ENCODE results near the gene GTF3C4.

Gene GTF3C4

GRCh38 chr9:132726576-132727130 is 56.4 kb downstream of the GTF3C4 start:
- Histone ChIP-seq H3K36me3 (ENCODE audit: insufficient read depth, low read length) (no peaks in the 10 kb centered on the region), H3K9me3 (ENCODE audit: low read depth, low read length) (no peaks in the 10 kb centered on the region), H3K4me3 (no peak overlapping the region), H3K9ac (ENCODE audit: insufficient read length) (no peak overlapping the region), H3K27ac (no peak overlapping the region)
- no peak for TF ChIP-seq FOXP2 (optimal IDR thresholded peaks at IDR 0.05; ENCODE audit: control extremely low read depth, extremely low read length, insufficient read depth)
- no peak for TF ChIP-seq EZH2 (IDR thresholded peaks at IDR 0.05)
- TF ChIP-seq POLR2AphosphoS5 (IDR thresholded peaks at IDR 0.05; ENCODE audit: borderline replicate concordance, low read depth, low read length): no peak
- DNase-seq (ENCODE audit: low read depth, low spot score): no peak

GRCh38 chr9:132728071-132728470 is 57.8 kb downstream of the GTF3C4 start:
- Histone ChIP-seq H3K4me3 (no peak overlapping the region), H3K36me3 (ENCODE audit: insufficient read depth, low read length) (no peaks in the 10 kb centered on the region), H3K9ac (ENCODE audit: insufficient read length) (no peak overlapping the region), H3K27ac (no peak overlapping the region), H3K9me3 (ENCODE audit: low read depth, low read length) (no peaks in the 10 kb centered on the region)
- DNase-seq (ENCODE audit: low read depth, low spot score): no peak
- TF ChIP-seq FOXP2 (optimal IDR thresholded peaks at IDR 0.05; ENCODE audit: control extremely low read depth, extremely low read length, insufficient read depth): no peak
- no peak for TF ChIP-seq EZH2 (IDR thresholded peaks at IDR 0.05)
- no peak for TF ChIP-seq POLR2AphosphoS5 (IDR thresholded peaks at IDR 0.05; ENCODE audit: borderline replicate concordance, low read depth, low read length)

GRCh38 chr9:132728497-132728896 is 58.2 kb downstream of the GTF3C4 start:
- Histone ChIP-seq H3K27ac (no peak overlapping the region), H3K36me3 (ENCODE audit: insufficient read depth, low read length) (no peaks in the 10 kb centered on the region), H3K9ac (ENCODE audit: insufficient read length) (no peak overlapping the region), H3K4me3 (no peak overlapping the region), H3K9me3 (ENCODE audit: low read depth, low read length) (no peaks in the 10 kb centered on the region)
- DNase-seq (ENCODE audit: low read depth, low spot score): no peak
- no peak for TF ChIP-seq FOXP2 (optimal IDR thresholded peaks at IDR 0.05; ENCODE audit: control extremely low read depth, extremely low read length, insufficient read depth)
- TF ChIP-seq POLR2AphosphoS5 (IDR thresholded peaks at IDR 0.05; ENCODE audit: borderline replicate concordance, low read depth, low read length): no peak
- no peak for TF ChIP-seq EZH2 (IDR thresholded peaks at IDR 0.05)

GRCh38 chr9:132729235-132729890 is 59.1 kb downstream of the GTF3C4 start:
- no peak for DNase-seq (ENCODE audit: low read depth, low spot score)
- H3K4me3 ChIP-seq: no peak overlapping the region
- H3K27ac ChIP-seq: no peak overlapping the region
- TF ChIP-seq FOXP2 (optimal IDR thresholded peaks at IDR 0.05; ENCODE audit: control extremely low read depth, extremely low read length, insufficient read depth): no peak
- TF ChIP-seq POLR2AphosphoS5 (IDR thresholded peaks at IDR 0.05; ENCODE audit: borderline replicate concordance, low read depth, low read length): no peak
- TF ChIP-seq EZH2 (IDR thresholded peaks at IDR 0.05): no peak
- no peaks in the 10 kb centered on the region for H3K9me3 ChIP-seq (ENCODE audit: low read depth, low read length)
- no peak overlapping the region for H3K9ac ChIP-seq (ENCODE audit: insufficient read length)
- H3K36me3 ChIP-seq (ENCODE audit: insufficient read depth, low read length): no peaks in the 10 kb centered on the region

- H3K9ac ChIP-seq (ENCODE audit: insufficient read length): no peak overlapping the region
- H3K9me3 ChIP-seq (ENCODE audit: low read depth, low read length): no peaks in the 10 kb centered on the region
- no peak overlapping the region for H3K4me3 ChIP-seq
- no peak for DNase-seq (ENCODE audit: low read depth, low spot score)
- H3K27ac ChIP-seq: no peak overlapping the region
- TF ChIP-seq FOXP2 (optimal IDR thresholded peaks at IDR 0.05; ENCODE audit: control extremely low read depth, extremely low read length, insufficient read depth) (no peak), POLR2AphosphoS5 (IDR thresholded peaks at IDR 0.05; ENCODE audit: borderline replicate concordance, low read depth, low read length) (no peak), EZH2 (IDR thresholded peaks at IDR 0.05) (no peak)
- no peaks in the 10 kb centered on the region for H3K36me3 ChIP-seq (ENCODE audit: insufficient read depth, low read length)
These were observed 60.1 kb downstream of the GTF3C4 start for GRCh38 chr9:132730054-132731033.

GRCh38 chr9:132731230-132731629 is 61.0 kb downstream of the GTF3C4 start:
- no peaks in the 10 kb centered on the region for H3K9me3 ChIP-seq (ENCODE audit: low read depth, low read length)
- no peak overlapping the region for H3K4me3 ChIP-seq
- no peak overlapping the region for H3K9ac ChIP-seq (ENCODE audit: insufficient read length)
- DNase-seq (ENCODE audit: low read depth, low spot score): no peak
- no peak for TF ChIP-seq FOXP2 (optimal IDR thresholded peaks at IDR 0.05; ENCODE audit: control extremely low read depth, extremely low read length, insufficient read depth)
- TF ChIP-seq POLR2AphosphoS5 (IDR thresholded peaks at IDR 0.05; ENCODE audit: borderline replicate concordance, low read depth, low read length): no peak
- no peak for TF ChIP-seq EZH2 (IDR thresholded peaks at IDR 0.05)
- H3K27ac ChIP-seq: no peak overlapping the region
- no peaks in the 10 kb centered on the region for H3K36me3 ChIP-seq (ENCODE audit: insufficient read depth, low read length)

- no peak for TF ChIP-seq EZH2 (IDR thresholded peaks at IDR 0.05)
- TF ChIP-seq POLR2AphosphoS5 (IDR thresholded peaks at IDR 0.05; ENCODE audit: borderline replicate concordance, low read depth, low read length): no peak
- no peak for TF ChIP-seq FOXP2 (optimal IDR thresholded peaks at IDR 0.05; ENCODE audit: control extremely low read depth, extremely low read length, insufficient read depth)
- H3K27ac ChIP-seq: no peak overlapping the region
- H3K9me3 ChIP-seq (ENCODE audit: low read depth, low read length): no peaks in the 10 kb centered on the region
- no peak overlapping the region for H3K9ac ChIP-seq (ENCODE audit: insufficient read length)
- no peak for DNase-seq (ENCODE audit: low read depth, low spot score)
- H3K36me3 ChIP-seq (ENCODE audit: insufficient read depth, low read length): no peaks in the 10 kb centered on the region
- no peak overlapping the region for H3K4me3 ChIP-seq
These were observed 62.3 kb downstream of the GTF3C4 start for GRCh38 chr9:132732326-132733259.

Data from SK-N-MC (cell line).